Fibroblast of villous mesenchyme (primary cell): ENCODE results near the gene SPINT2. TPM values are rescaled to one million over a fixed set of nuclear protein-coding genes. Genes with fewer than 3 reads are reported as not detected.
A peak's percentile ranks its signal among the peaks of the same experiment; 100 is the strongest.
"Not testable (repeated sequence)": the region's sequence is repeated elsewhere in the genome, so short reads cannot be mapped to it uniquely, and the experiment has no call there.

Experiments used
- DNase-seq: peaks from one replicate; pipeline ENCODE4 v3.0.0-alpha.2; 2010; ENCODE audit warnings: low read depth
- H3K4me3 ChIP-seq: 2 replicates; pipeline ENCODE4 v1.5.1; 2011; ENCODE audit warnings: low read depth, mild to moderate bottlenecking, low read length
- total RNA-seq: library from RNA; depleted of rRNA; stranded (reverse); fragments of >200 nt; gene quantifications from 2 replicates; pipeline ENCODE4 v1.2.3, GENCODE V29; 2012
- TF ChIP-seq, protein P1 (sequence below): IDR thresholded peaks from 2 replicates; pipeline ENCODE4 v1.5.1; 2012; ENCODE audit warnings: low read depth, mild to moderate bottlenecking, low read length; ENCODE audit not compliant: insufficient read depth

SPINT2 gene
- total RNA-seq, 1 donor = 3.5 TPM

DNA sequence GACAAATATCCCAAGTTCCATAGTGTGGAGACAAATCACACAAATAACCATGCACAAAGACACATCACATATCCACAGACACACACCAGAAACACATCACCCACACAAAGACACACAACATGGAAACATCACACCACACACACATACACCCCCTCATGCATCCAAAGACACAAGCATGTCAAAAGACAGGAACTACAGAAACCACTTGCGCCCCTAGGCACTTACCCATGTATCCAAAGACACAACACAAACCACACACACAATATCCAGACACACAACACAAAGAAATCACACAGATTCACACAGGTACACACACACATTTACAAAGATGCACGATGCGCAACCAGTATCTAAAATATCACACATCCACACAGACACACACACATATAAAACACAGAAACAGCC, 41.3 kb upstream of the SPINT2 start:
- no peak overlapping the region for H3K4me3 ChIP-seq
- TF ChIP-seq, protein P1, sequence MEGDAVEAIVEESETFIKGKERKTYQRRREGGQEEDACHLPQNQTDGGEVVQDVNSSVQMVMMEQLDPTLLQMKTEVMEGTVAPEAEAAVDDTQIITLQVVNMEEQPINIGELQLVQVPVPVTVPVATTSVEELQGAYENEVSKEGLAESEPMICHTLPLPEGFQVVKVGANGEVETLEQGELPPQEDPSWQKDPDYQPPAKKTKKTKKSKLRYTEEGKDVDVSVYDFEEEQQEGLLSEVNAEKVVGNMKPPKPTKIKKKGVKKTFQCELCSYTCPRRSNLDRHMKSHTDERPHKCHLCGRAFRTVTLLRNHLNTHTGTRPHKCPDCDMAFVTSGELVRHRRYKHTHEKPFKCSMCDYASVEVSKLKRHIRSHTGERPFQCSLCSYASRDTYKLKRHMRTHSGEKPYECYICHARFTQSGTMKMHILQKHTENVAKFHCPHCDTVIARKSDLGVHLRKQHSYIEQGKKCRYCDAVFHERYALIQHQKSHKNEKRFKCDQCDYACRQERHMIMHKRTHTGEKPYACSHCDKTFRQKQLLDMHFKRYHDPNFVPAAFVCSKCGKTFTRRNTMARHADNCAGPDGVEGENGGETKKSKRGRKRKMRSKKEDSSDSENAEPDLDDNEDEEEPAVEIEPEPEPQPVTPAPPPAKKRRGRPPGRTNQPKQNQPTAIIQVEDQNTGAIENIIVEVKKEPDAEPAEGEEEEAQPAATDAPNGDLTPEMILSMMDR = no peak
- no peak for DNase-seq

DNA sequence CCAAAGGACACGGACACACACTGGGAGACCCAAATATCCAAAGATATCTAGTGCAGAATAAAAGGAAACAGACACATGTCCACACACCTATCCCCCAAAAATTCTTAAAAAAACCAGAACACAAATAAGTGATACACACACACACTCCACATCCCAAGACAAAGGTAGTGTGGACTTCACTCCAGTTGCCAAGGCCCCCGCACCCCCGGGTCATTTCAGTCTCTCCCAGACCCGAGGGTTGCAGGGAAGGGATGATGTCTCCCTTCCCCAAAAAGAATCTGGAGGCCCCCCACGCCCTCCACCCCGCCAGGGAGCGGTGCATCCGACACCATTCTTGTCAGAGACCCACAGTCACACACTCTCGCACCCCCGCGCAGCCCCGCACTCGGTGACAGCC, 40.8 kb upstream of the SPINT2 start:
- peak overlapping the region; percentile 72 for H3K4me3 ChIP-seq
- no peak for DNase-seq
- TF ChIP-seq, protein P1 = no peak

DNA sequence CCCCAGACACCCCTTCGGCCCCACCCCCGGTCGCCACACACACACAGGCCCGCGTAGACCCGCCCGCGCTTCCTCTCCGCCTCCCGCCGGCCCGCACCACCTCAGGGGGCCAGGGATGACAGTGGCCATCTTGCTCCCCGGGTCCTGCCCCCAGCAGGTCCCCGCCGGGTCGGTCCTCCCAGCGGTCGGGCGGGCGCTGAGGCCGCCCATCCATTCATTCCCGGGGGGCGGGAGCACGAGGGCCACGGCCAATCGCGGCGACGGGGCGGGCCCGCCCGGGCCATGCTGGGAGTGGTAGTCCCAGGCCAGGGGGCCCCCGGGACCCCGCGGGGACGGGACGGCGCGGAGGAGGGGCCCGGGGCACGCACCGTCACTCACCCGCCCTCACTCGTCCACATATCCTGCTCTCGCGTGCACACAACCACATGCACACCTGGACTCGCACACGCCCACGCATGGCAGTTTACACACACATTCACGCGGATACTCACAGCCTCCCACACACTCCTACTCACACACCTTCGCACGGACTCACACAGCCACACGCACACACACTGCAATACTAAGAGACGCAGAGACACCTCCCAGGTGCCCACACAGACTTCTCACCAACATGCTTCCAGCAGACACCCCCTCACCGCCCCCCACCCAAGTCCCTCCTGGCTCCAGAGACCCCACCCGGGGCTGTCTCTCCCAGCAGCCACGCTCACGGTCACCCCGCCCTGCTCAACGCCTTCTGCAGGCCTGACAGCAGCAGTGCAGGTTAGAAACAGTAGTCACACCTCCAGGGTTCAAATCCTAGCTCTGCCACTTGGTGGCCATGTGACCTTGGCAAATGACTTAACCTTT, 40.1 kb upstream of the SPINT2 start, which contains the start of gene DPF1:
DPF1 (minus strand) TSS at position 209 of the 849 bp plus-strand sequence; CDS start at position 129, 80 bp downstream.
- H3K4me3 ChIP-seq = peak within 1 kb of the TSS; percentile 72
- TF ChIP-seq, protein P1 = no peak
- peak; percentile 44 for DNase-seq

DNA sequence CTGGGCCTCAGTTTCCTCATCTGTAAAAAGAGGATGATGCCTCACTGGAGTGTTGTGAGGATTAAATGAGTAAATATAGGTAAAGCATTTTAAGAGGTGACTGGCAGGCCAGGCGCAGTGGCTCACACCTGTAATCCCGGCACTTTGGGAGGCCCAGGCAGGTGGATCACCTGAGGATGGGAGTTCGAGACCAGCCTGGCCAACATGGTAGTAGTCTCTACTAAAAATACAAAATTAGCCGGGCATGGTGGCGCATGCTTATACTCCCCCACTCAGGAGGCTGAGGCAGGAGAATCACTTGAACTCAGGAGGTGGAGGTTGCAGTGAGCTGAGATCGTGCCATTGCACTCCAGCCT, 39.5 kb upstream of the SPINT2 start:
- not testable (repeated sequence) for DNase-seq, H3K4me3 ChIP-seq

DNA sequence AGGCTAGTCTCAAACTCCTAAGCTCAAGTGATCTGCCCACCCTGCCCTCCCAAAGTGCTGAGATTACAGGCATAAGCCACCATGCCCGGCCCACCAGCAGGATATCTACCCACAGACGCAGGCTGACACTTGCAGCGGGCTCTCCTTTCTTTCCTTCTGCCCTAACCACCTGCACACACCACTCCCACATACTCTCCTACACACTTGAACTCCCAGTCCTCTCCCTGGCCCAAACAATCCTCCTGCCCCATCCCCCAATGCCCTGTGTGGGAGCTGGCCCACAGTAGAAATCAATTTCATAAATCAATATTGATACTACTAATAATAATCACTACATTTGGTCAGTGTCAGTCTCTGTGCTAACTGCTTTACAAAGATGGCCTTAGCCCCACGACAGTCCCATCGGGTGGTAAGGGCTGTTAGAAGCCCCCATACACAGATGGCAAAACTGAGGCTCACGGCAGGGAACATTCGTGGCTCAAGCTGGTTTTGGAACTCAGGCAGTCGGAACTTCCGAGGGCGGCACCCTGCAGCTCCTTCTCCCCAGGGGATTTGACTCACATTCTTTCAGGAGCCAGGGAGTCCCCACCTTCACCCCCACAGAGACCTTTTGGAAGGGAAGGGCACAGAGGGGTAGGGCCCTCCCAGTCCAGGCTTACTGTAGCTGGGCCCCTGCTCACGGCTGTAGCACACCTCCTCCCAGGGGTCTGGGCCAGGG, 36.9 kb upstream of the SPINT2 start:
- H3K4me3 ChIP-seq = no peak overlapping the region
- no peak for DNase-seq
- TF ChIP-seq, protein P1 = no peak

DNA sequence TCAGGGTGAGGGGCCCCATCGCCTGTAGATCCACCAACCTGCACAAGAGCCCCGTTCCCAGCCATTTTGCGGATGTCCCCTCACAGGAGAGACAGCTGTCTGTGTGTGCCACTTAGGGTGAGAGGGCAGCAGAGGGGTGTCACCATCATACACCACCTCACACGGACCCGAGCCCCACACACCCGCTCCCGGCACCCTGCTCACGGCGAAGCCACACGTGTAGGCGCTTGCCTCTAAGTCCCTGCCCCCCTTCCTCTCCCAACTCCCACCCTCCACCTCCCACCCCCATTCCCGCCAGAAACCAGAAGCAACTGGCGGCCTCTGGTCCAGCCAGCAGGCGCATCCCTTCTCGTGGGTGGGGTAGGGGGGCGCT, 36.4 kb upstream of the SPINT2 start:
- H3K4me3 ChIP-seq = no peak overlapping the region
- DNase-seq = no peak
- TF ChIP-seq, protein P1 = no peak

DNA sequence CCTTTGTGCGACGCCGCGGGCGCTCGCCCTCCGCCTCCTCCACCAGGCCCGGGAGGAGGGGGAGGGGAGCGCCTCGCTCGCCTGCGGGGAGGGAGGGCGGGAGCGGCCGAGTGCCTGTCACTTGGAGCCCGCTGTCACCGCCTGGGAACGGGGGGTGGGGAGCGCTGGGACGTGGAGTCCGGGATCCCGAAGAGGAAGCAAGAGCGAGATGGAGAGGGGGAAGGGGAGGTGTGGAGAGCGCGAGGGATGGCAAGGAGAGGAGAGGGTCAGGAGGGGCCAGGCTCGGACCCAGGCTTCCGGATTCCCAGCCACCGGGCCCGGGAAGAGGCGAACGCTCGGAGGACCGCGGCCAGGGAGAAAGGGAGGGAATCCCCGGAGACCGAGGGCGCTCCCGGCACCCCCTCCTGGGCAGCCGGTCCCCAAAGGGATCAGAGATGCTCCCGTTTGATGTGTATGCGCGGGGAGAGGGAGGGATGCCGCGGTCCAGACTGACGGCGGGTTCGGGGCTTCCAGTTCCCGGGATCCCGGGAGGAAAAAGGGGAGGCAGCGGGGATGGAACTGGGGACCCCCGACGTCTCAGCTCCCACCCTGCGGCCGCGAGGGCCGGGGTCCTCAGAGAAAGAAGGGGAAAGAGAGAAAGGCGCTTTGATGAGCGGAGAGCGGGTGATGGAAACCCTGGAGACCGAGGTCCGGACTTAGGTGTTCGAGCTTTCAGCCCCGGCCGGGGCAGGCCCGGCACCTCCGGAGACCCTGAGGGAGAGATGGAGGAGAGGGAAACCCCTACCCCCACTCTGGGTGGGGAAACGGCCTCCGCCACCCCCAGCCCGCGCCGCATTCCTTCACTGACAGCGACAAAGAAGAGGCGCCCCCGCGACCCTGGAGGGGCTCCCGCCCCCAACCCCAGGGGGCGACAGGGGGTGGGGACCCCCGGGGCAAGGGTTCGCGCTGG, 35.6 kb upstream of the SPINT2 start:
- DNase-seq = no peak
- peak overlapping the region; percentile 47 for H3K4me3 ChIP-seq
- TF ChIP-seq, protein P1 = no peak
